Measurements from ENCODE around the gene RGL4. TPM values are rescaled to one million over a fixed set of nuclear protein-coding genes. Genes with fewer than 3 reads are reported as not detected.
A peak's percentile ranks its signal among the peaks of the same experiment; 100 is the strongest.

RGL4 gene
- total and polyA plus RNA-seq, 2 of the 8 experiments (the other 6 are each of a cell fraction or from before 2014, with no cell fraction given), result not detected

GRCh38 chr22:23713696-23714595 lies 23.1 kb downstream of the RGL4 start:
- CTCF ChIA-PET (ENCODE audit: partially characterized antibody), result interaction anchor here (0.6 to 1.3 kb wide), 4 partner anchors 8 to 35 kb away, joined by 3 to 4 read pairs (median 3); no protein-coding TSS in a partner anchor

More at GRCh38 chr22:23713696-23714595, 23.1 kb downstream of the RGL4 start:
- Histone ChIP-seq H3K4ac (replicated peaks; ENCODE audit: insufficient read length, low read depth, low read length) (no peak overlapping the region), H2BK12ac (ENCODE audit: low read depth, low read length) (no peak overlapping the region), H2BK20ac (ENCODE audit: low read length) (no peak overlapping the region), H2AFZ (ENCODE audit: low read length) (no peak overlapping the region), H2BK15ac (ENCODE audit: low read length) (no peak overlapping the region), H2BK120ac (replicated peaks; ENCODE audit: low read depth, low read length) (no peak overlapping the region), H3K9me3 (ENCODE audit: insufficient read depth in 2 of 2, low read depth in 1 of 2, low read length in 1 of 2) (no peaks in the 10 kb centered on the region), H3K36me3 (ENCODE audit: control insufficient read depth in 2 of 4, insufficient read depth in 4 of 4, low read length in 3 of 4) (peaks cover 12 to 40% (median 24%) of the 10 kb centered on the region in 4 experiments), H3K23me2 (ENCODE audit: low read depth, low read length) (no peaks in the 10 kb centered on the region), H3K4me2 (ENCODE audit: insufficient read depth in 1 of 2, low read depth in 2 of 2, low read length in 2 of 2) (no peak overlapping the region), H3K27me3 (replicated peaks in 1 of 4; ENCODE audit: control insufficient read depth in 3 of 4, extremely low read depth in 1 of 4, insufficient read depth in 3 of 4, low read length in 3 of 4) (no peaks in the 10 kb centered on the region; a peak in 1 of 7 replicates), H3K27ac (ENCODE audit: low read depth, low read length) (no peak overlapping the region), H3K56ac (replicated peaks; ENCODE audit: insufficient read length, low read depth, low read length) (no peak overlapping the region), H4K20me1 (replicated peaks in 1 of 2; ENCODE audit: control insufficient read depth in 1 of 2, insufficient read depth in 2 of 2, low read length in 2 of 2) (peaks cover 0 to 9% of the 10 kb centered on the region in 2 experiments), H3K14ac (ENCODE audit: insufficient read length) (no peak overlapping the region), H3K4me3 (ENCODE audit: extremely low read depth in 1 of 4, insufficient read depth in 2 of 4, low read depth in 3 of 4, low read length in 4 of 4) (no peak overlapping the region), H3K4me1 (replicated peaks in 1 of 4; ENCODE audit: control insufficient read depth in 3 of 4, insufficient read depth in 4 of 4, low read length in 3 of 4) (peaks cover 0 to 5% (median 2%) of the 10 kb centered on the region in 4 experiments; a peak in 5 of 7 replicates), H4K91ac (replicated peaks; ENCODE audit: insufficient read length, low read length) (no peak overlapping the region), H3K79me2 (ENCODE audit: control insufficient read depth in 1 of 2, insufficient read depth in 2 of 2, low read length in 2 of 2) (peaks cover 0 to 6% of the 10 kb centered on the region in 2 experiments; a peak in 1 of 4 replicates), H3K79me1 (ENCODE audit: low read depth, low read length) (peaks cover 12% of the 10 kb centered on the region), H2AK5ac (ENCODE audit: low read depth, low read length) (no peak overlapping the region), H2BK5ac (ENCODE audit: low read depth, low read length) (no peak overlapping the region), H4K5ac (ENCODE audit: insufficient read length, low read depth, low read length) (no peak overlapping the region), H4K8ac (ENCODE audit: extremely low read depth, insufficient read depth, low read length) (peak overlapping the region; percentile 35; the same call in 1 of the 2 replicates), H3K18ac (ENCODE audit: extremely low read depth, low read length) (no peak overlapping the region), H3K9ac (replicated peaks in 1 of 4; ENCODE audit: extremely low read depth in 1 of 4, low read depth in 3 of 4, low read length in 3 of 4) (no peak overlapping the region), H3K23ac (ENCODE audit: insufficient read length) (no peak overlapping the region)
- FAIRE-seq (no peak), DNase-seq (ENCODE audit: low read depth in 1 of 2, low spot score in 2 of 2) (no peak)
- WGBS, 2 experiments (ENCODE audit: extremely low coverage in 1 of 2, insufficient coverage in 1 of 2, insufficient read length in 1 of 2, insufficient replicate concordance in 2 of 2, low coverage in 1 of 2, low lambda C conversion rate in 2 of 2, missing lambda C conversion rate in 1 of 2), result 87% methylated on average over 28 of the region's 28 CpGs; no CpG with 5 or more reads in 1 of the 2 experiments
- TF ChIP-seq ATF2 (IDR thresholded peaks at IDR 0.05; ENCODE audit: low read length) (no peak), CTCF (IDR thresholded peaks at IDR 0.05; ENCODE audit: control extremely low read depth in 1 of 3, insufficient read depth in 1 of 3, low read depth in 1 of 3, low read length in 3 of 3) (no peak)
- POLR2A ChIA-PET (ENCODE audit: partially characterized antibody), result interaction anchor here (0.8 kb wide), 1 partner anchor 12 kb away, joined by 3 read pairs; no protein-coding TSS in a partner anchor

All from H1 (cell line).